Measurements from ENCODE around the gene TECTB.
A peak's percentile ranks its signal among the peaks of the same experiment; 100 is the strongest.

Gene TECTB

DNA sequence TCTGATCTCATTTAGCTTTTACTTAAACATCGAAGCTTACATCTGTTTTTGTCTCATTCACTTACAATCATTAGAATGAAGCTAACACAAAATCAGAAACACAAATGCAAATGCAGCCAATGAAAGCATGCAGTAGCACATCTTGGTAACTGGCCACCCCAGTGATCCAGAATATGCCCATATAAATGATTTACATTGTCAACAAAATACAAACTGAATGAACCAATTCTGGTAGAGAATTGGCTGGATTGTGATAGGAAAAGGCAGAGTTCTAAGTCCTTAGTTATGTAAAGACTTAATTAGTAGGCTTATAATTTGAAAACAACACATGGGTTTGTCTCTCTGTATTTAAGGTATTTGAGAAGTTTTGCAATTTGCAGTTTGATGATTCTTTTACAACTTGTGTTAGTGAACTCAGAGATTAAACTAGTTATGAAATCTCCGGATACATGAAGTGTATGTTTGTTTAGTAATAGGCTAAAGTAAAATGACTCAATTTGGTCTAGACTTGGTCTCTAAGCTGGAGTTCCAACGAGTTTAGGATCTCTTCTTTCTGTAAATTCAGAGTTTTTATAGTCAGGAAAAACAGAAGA is 21.2 kb downstream of the TECTB start:
- no peaks in the 10 kb centered on the region for H4K20me1 ChIP-seq (ENCODE audit: insufficient read depth, low read length)
- no peaks in the 10 kb centered on the region for H3K79me2 ChIP-seq (ENCODE audit: insufficient read depth, low read length)
- no peaks in the 10 kb centered on the region for H3K36me3 ChIP-seq (ENCODE audit: insufficient read depth, low read length)
- no peak for TF ChIP-seq CTCF (IDR thresholded peaks at IDR 0.05; ENCODE audit: borderline replicate concordance, extremely low read depth, low read length, poor library complexity, severe bottlenecking)
- TF ChIP-seq EZH2 (IDR thresholded peaks at IDR 0.05; ENCODE audit: borderline replicate concordance, low read depth, low read length, severe bottlenecking), result no peak
- no peak overlapping the region for H3K27ac ChIP-seq (ENCODE audit: low read length)
- H3K9me3 ChIP-seq (ENCODE audit: insufficient read depth, low read length, severe bottlenecking), result no peaks in the 10 kb centered on the region
- no peak overlapping the region for H3K4me3 ChIP-seq (ENCODE audit: low read depth in 1 of 2, low read length in 2 of 2)
- ATAC-seq (ENCODE audit: insufficient read depth, low read depth), result no peak
- no peak overlapping the region for H3K9ac ChIP-seq (ENCODE audit: low read depth, low read length)
- H3K27me3 ChIP-seq (ENCODE audit: insufficient read depth, low read length, poor library complexity), result peaks cover 10% of the 10 kb centered on the region
- no peaks in the 10 kb centered on the region for H3K4me1 ChIP-seq (ENCODE audit: insufficient read depth, low read length)
- no peak for DNase-seq
- H3K4me2 ChIP-seq (ENCODE audit: insufficient read depth, low read length), result no peak overlapping the region
- H2AFZ ChIP-seq (ENCODE audit: low read depth, low read length), result no peak overlapping the region

GRCh38 chr10:112307358-112308124 is 24.3 kb downstream of the TECTB start:
- ATAC-seq (ENCODE audit: insufficient read depth, low read depth), result peak; percentile 88
- no peak overlapping the region for H3K4me2 ChIP-seq (ENCODE audit: insufficient read depth, low read length)
- H2AFZ ChIP-seq (ENCODE audit: low read depth, low read length), result no peak overlapping the region

DNA sequence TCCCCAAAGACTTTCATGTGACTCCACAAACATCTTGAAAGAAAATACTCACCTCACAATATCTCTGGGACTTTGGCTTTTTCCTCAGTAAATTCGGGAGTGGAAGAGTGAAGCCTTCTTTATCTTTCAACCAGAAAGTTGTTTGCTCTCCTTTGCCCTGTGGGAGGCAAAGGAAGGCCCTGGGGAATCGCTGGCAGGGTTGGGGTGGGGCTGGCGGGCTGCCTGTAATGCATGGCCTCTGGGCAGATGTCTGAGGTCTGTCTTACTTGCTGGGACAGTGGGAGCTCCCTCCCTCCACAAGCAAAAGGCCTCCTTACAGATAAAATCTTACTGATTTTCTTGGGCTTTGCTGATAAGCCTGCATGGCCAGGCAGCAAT is 24.9 kb downstream of the TECTB start:
- no peak for TF ChIP-seq EZH2 (IDR thresholded peaks at IDR 0.05; ENCODE audit: borderline replicate concordance, low read depth, low read length, severe bottlenecking)
- no peak for TF ChIP-seq CTCF (IDR thresholded peaks at IDR 0.05; ENCODE audit: borderline replicate concordance, extremely low read depth, low read length, poor library complexity, severe bottlenecking)
- no peak overlapping the region for H2AFZ ChIP-seq (ENCODE audit: low read depth, low read length)
- DNase-seq, result no peak
- no peak for ATAC-seq (ENCODE audit: insufficient read depth, low read depth)
- H3K4me3 ChIP-seq (ENCODE audit: low read depth in 1 of 2, low read length in 2 of 2), result no peak overlapping the region
- H3K4me1 ChIP-seq (ENCODE audit: insufficient read depth, low read length), result no peaks in the 10 kb centered on the region
- no peak overlapping the region for H3K9ac ChIP-seq (ENCODE audit: low read depth, low read length)
- H3K27me3 ChIP-seq (ENCODE audit: insufficient read depth, low read length, poor library complexity), result peaks cover 14% of the 10 kb centered on the region
- H3K36me3 ChIP-seq (ENCODE audit: insufficient read depth, low read length), result no peaks in the 10 kb centered on the region
- no peaks in the 10 kb centered on the region for H3K9me3 ChIP-seq (ENCODE audit: insufficient read depth, low read length, severe bottlenecking)
- H3K4me2 ChIP-seq (ENCODE audit: insufficient read depth, low read length), result no peak overlapping the region
- H3K79me2 ChIP-seq (ENCODE audit: insufficient read depth, low read length), result no peaks in the 10 kb centered on the region
- no peak overlapping the region for H3K27ac ChIP-seq (ENCODE audit: low read length)
- no peaks in the 10 kb centered on the region for H4K20me1 ChIP-seq (ENCODE audit: insufficient read depth, low read length)

More at GRCh38 chr10:112307358-112308124, 24.3 kb downstream of the TECTB start:
- Histone ChIP-seq H3K27ac (ENCODE audit: low read length) (no peak overlapping the region), H3K27me3 (ENCODE audit: insufficient read depth, low read length, poor library complexity) (peaks cover 18% of the 10 kb centered on the region), H3K9ac (ENCODE audit: low read depth, low read length) (no peak overlapping the region), H3K36me3 (ENCODE audit: insufficient read depth, low read length) (no peaks in the 10 kb centered on the region), H4K20me1 (ENCODE audit: insufficient read depth, low read length) (no peaks in the 10 kb centered on the region), H3K4me3 (ENCODE audit: low read depth in 1 of 2, low read length in 2 of 2) (no peak overlapping the region), H3K79me2 (ENCODE audit: insufficient read depth, low read length) (no peaks in the 10 kb centered on the region), H3K9me3 (ENCODE audit: insufficient read depth, low read length, severe bottlenecking) (no peaks in the 10 kb centered on the region), H3K4me1 (ENCODE audit: insufficient read depth, low read length) (no peaks in the 10 kb centered on the region)
- TF ChIP-seq CTCF (IDR thresholded peaks at IDR 0.05; ENCODE audit: borderline replicate concordance, extremely low read depth, low read length, poor library complexity, severe bottlenecking), result peak; percentile 83
- no peak for TF ChIP-seq EZH2 (IDR thresholded peaks at IDR 0.05; ENCODE audit: borderline replicate concordance, low read depth, low read length, severe bottlenecking)
- DNase-seq, result peak; percentile 53

Data from DND-41 (cell line).